Activated gamma-delta T cell treated with anti-CD3 and anti-CD28 coated beads, Interleukin-2, amount 50 U/mL, for 16 hours (primary cell): ENCODE results near the gene AHI1.

Experiments used
- DNase-seq: peaks from one replicate; pipeline ENCODE4 v3.0.0-alpha.2; 2020; ENCODE audit warnings: low read depth

The AHI1 gene

DNA sequence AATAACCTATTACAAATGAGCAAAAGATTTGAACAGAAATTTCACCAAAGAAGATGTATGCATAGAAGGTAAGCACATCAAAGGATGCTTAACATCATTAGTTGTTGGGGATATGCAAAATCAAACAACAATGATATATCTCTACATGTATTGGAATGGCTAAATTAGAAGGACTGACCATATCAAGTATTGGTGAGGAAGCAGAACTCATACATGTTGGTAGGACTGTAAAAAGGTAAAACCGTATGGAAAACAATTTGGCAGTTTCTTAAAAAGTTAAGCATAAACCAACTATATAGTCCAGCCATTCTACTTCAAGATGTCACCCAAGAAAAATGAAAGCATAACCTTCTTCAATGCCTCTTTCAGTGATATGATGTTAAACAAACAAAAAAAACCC, 202.5 kb downstream of the AHI1 start:
- DNase-seq = no peak

DNA sequence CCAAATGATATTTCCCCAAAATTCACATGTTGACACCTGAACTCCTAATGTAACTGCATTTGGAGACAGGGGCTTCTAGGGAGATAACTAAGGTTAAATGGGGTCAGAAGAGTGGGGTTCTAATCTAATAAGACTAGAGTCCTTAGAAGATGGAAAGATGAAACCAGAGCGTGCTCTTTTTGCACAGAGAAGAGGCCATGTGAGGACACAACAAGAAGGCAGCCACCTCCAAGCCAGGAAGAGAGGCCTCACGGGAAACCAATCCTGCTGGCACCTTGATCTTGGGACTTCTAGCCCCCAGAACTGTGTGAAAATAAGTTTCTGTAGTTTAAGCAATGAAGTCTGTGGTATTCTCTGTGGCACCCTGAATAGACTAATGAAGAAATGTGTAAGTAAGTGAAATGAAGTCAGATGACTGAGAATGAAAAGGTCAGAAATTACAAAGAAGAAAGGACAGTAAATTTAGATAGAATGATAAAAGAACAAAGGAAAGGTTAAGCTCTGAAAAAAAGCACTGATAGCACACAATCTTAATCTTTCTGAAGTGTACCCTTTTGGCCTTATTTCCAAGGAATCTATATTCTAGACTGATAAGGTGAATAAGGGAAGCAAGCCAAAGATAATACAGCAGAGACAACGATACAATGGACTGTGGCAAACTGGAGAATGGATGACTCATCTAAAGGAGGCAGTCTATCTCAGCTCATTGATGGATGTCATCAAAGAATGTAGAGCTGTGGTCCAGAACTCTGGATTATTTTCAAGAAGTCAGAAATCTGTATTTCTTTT, 206.1 kb downstream of the AHI1 start:
- DNase-seq = no peak

DNA sequence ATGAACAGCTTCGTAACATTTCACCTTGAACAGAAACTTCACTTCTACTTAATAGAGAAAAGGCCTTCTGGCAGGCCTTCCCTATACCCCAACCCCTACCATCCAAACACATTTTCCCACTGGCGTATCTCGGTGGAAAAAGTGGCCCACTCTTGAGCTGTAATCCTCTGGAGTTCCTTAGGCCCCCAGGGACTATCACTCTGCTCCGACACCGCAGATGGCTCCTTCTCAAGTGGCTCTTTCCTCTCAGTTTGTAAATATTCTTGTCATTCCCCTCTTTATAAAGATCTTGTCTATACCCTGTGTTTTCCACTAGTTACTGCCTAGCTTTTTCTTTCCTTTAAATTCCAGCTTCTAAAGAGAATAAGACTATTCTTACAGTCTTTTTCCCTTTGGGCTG, 207.7 kb downstream of the AHI1 start:
- no peak for DNase-seq

DNA sequence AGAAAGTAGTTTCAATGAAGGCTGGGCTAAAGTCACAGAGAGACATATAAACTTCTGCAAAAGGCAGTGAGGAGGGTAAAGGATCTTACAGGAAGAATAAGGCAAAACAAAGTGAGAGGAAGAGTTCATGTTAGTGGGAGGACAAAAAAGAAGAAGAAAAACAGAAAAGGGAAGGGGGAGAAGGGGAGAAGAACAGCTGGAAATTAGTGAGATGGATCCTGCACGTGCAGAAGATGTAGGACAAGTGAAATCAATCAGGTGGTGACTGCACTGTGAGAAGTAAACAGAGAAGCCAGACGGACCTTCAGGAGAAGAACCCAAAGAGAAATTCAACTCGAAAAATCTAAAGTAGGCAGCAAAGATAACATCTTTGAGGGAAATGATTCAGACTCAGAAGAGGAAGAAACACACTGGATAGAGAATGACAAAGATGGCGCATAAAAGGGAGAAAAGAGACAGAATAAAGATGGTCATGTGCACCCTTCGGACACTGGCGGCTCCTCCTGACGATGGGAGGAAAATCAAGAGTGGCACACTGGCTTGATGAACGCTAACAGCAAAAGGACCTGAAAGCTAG, 210.5 kb downstream of the AHI1 start:
- DNase-seq = no peak

DNA sequence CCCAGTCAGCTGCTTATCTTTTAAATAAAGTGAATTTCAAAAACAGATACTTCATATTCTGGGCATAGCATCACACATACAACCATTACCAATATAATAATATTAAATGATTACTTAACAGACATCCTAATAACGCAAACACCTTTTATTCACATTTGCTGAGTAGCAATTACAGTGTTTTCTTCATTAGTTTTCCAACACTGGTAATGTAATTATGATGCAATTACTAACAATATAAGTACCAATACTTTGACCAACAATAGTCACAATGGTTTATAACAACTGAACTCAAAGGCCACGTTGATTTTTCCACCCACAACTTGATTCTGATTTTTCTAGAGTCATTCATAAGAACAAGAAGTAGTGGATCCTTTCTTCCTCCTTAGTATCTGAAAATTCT, 212.4 kb downstream of the AHI1 start:
- DNase-seq = no peak

DNA sequence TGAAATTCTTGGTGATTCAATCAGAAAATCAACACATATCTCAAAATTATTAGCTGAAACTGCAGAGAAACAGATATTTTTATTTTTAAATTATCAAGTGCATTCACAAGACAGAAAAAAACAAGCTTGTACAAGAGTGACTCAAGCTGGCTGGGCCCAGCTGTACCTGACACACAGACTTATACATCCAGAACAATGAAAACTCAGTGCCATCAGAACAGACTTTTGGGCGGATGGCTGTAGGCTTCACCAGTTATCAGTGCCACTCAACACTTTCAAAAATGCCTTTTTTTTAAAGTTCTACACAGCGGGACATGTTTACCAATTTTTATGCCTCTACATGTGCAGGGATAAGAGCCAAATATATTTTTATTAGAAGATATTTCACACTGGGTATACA, 213.6 kb downstream of the AHI1 start:
- no peak for DNase-seq

DNA sequence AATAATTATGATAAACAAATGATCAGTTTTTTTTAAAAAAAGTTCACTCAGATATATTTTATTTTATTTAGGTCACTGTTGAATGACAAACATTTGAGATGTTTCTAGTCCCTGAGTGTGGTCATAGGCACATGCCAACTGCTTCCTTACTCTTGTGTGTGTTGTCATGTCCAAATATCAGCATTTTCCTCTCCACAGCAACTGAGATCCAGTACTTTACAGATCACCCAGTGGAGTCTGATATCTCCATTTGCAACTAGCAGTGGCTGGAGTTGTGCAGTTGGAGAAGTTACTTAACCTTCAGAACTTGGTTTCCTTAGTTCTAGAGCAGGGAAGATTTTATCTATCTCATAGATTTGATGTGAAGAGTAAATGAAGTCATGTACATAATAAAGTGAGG, 215.1 kb downstream of the AHI1 start:
- DNase-seq = no peak

DNA sequence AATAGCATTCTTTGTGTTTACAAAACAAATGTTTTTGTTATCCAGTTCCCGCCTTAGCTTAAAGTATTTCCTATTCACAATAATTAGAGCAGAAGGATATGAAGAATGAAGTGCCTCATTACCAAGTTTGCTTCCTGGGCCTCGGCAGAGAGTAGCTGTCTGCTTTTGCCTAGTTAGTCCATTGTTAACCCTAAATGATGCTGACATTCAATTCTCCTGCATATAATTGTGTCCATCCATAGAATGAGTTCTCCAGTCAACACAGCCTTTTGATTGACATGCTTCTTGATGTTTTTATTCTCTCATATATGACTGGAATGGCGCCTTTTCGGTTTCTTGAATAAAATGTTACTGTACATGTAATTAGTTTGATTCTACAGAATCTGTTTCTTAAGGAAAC, 215.6 kb downstream of the AHI1 start:
- no peak for DNase-seq

DNA sequence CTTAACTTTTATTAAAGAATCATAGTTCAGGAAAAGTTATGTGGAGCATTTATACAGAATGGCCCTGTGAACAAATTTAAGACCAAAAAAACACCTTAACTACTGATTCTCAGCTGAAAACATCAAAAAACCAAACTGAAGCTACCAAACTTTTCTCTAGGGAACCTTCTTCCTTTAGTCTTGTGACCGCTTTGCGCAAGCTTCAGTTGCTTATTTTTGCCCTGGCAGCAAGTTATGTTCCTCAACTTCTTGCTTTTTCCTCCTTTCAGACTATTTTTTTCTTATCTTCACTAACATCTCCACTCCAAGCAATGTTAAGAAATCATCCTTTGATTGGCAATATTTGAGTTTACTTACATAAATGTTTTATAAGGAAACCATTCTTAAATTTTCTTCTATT, 216.3 kb downstream of the AHI1 start:
- DNase-seq = no peak

DNA sequence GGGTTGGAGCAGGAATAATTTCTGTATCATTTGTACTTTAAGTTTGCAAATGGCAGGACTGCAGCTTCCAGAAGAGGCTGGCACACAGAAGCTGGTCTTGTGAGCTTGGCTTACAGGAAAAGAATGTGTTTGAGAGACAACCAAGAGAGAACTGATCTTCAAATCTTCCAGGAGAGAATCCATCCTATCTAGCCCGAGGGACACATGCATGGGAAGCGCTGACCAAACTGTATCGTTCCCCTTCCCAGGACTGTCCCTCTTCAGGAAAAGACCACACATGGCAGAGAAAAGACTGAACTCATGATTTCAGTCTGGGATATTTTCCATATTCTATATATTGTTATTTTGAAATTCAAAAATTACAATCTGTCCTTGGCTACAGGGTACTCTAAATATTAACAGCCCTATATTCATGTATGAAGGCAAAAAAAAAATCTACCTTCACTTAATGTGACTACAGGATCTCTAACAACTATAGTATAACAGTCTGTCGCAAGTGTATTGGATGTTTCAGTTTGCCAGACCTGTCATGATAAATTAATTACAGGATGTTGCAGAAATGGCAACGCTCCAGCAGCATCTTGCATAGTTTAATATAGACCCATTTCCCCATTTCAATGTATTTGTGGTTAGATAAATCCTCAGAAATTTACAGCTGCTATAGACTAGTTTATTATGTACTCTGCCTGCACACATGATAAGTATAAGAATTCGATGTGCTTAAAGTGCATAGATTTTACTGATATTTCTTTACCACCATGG, 217.0 kb downstream of the AHI1 start:
- DNase-seq = no peak

DNA sequence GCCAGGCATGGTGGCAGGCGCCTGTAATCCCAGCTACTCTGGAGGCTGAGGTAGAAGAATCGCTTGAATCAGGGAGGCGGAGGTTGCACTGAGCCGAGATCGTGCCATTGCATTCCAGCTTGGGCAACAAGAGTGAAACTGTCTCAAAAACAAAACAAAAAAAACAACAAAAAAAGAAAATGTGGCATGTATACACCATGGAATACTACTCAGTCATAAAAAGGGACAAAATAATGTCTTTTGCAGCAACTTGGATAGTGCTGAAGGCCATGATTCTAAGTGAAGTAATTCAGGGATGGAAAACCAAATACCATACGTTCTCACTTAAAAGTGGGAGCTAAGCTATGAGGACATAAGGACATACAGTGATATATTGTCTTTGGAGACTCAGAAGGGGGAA, 220.1 kb downstream of the AHI1 start:
- no peak for DNase-seq

DNA sequence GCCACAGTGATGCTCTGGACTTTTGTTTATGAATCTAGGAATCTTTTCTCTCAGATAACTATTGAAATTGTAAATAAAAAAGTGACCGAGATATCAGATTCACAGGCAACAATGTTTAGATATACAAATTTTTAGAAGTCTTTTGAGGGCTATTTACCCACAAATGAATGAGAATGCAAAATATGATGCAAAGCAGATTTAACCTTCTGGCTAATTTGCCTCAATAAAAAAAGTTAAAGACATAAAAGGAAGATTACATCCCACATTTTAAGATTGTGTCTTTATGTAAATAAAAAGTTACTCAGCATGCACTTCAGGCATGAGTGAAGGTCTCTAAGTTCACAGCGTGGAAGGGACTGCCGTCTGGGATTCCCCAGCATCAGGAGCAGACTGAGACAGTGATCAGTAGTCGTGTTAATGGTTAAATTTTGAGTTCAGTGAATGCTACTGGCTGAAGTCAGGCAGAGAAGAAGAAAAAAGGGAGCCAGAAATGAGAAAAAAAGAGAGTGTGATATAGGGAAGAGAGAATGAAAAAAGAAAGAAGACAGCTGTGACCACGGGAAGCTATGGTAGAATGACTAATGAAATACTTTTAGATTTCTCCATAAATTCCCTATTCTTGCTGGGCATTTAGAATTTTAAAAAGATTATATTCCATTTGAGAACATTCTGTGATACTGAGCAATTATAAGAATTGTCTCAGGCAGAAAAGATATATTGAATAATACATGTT, 222.8 kb downstream of the AHI1 start:
- DNase-seq = no peak

DNA sequence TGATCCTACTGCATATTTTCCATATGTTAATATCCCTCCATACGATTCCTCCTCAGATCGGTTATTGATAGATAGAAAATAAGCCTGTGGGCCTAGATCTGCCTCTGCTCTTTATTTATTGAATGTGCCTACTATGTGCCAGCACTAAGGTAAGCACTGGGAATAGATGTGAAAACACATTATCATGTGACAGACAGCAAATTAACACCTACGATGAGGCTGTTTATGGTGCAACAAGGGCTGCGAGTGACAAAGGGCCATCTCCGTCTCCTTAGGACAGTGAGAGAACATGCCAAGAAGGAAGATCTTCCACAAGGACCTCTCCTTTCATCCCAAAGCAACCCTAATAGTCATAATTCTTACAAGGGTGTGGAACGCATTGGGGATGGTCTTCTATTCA, 225.9 kb downstream of the AHI1 start:
- DNase-seq = no peak

DNA sequence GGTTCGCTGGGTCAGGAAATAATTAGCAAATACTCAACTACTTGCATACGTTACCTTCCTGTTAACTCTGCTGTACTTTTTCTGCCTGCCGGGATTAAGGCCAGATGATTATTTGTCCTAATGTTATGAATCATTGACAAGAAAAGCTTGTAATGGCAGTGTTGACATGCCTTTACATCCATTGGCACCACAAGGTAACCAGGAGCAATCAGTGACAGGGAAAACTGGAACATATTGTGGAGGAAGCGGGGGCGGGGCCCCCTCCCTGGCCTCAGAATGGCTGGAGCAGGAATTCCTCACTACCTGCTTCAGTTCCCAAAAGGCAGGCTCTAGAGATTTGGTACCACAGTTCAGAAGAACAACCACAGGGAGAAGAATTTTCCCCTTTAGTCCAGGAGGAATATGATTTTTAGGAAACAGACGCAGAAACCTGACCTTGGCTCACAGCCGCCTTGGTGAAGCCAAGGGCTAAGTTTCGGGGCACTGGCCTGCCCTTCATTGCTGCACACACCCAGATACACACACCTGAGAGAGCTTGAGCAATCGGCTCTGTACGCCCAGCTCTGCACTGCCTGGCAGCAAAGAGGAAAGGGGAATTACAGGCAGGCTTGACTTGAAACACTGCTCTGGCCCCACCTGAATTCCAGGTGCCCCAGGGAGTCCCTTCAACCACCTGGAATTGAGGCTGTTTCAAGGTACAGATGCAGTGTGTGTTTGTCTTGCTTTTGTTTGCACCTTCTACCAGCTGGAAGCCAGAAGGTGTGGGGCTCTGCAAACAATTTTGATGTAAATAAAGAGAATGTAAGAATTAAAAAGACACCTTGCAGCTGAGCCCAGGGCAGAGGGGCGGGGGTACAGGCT, 226.6 kb downstream of the AHI1 start:
- no peak for DNase-seq

DNA sequence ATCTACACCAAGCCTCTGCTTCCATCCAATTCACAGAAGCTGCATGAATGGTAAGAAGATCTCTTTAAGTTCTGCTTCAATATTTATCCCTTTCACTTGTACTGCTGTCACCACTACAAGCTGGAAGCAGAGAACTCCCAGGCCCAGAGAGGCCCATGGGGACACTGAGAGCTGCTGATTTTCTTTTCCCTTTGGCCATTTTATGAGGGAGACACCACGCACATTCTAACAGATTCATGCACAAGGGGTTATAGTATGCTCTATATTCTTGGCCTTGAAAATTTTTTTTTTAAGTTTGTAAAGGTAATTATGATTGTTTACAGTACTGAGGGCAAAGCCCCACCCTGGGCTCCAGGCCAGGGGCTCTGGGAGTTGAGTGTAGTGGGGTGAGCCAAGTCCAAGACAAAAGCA, 228.1 kb downstream of the AHI1 start:
- DNase-seq = no peak

DNA sequence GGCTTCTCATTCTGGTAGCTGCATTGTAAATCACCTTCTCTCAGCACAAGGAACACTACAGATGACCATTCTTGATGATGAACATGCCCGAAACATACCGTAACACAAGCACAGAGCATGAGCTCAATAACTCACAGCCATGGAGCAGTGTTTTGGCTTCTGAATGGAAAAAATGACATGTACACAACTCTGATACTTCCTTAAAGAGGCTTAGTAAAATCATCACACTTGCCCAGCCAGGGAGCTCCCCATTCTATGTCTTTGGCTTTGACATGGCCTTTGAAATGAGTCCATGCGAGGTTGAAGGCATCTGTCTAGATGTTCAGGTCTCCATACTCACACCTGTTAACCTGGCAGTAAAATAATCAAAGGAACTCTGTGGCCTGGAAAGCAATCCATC, 228.8 kb downstream of the AHI1 start:
- no peak for DNase-seq

DNA sequence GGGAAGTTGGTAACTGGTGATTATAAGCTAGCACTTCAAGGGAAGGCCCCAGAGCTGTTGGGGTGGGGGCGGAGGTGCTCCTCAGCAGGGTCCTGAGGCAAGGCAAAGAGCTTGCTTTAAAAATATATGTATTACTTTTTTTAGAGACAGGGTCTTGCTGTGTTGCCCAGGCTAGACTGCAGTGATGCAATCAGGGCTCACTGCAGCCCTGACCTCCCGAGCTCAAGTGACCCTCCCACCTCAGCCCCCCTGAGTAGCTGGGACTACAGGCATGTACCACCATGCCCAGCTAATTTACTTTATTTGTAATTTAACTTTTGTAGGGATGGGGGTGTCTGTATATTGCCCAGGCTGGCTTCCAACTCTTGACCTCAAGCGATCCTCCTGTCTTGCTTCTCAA, 229.3 kb downstream of the AHI1 start:
- DNase-seq = no peak

DNA sequence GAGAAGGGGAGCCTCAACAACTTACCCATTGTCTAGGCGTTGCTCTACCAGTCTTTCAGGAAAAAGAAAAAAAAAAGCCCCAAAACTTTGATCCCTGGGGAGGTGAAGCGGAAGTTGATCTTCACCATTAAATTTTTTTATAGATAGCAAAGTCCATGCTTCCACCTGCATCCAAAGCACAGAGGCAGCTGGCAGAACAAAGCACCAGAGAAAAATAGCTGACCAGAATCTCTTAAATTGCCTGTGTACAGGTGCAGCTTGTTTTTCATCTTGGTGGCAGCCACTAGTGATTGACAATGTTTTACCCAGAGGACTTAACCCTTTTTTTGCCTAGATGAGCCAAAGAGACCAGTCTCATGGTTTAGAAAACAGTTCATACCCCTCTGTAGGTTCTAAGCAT, 230.5 kb downstream of the AHI1 start:
- DNase-seq = no peak

DNA sequence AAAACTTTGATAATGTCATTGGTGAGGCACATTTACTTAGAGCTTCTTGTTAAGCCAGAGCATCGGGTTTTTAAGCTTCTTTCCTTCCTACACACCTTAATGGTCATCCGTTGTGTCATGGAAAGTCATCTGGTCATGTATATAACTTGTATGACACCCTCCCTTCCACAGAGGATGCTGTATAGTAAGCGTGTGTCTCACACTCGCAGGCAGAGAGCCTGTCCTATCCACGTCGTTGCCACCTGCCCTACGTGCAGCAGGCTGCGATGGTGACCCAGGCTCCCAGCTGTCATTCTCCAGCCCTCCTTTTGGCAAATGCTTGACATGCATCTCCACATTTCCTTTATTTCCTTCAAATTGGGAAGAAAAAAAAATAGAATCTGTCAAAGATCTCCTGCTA, 230.9 kb downstream of the AHI1 start:
- no peak for DNase-seq

DNA sequence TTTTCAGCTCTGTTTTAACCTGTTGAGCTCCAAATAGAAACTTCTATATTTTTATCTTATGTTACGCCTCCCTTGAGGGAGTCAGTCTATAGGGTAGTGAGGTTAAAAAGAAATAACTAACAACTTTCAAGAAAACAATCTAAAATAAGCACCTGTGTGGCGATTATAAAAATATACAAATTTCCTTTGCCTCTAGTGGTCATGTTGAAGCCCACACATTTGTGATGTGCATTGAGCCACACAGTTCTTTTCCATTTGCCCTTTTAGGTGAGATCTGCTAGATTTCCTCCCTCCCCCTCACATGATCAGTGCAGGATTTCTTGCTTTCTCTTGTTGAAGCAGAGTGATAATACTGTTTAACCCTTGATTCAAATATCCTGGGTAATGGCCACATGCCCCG, 232.3 kb downstream of the AHI1 start:
- no peak for DNase-seq

DNA sequence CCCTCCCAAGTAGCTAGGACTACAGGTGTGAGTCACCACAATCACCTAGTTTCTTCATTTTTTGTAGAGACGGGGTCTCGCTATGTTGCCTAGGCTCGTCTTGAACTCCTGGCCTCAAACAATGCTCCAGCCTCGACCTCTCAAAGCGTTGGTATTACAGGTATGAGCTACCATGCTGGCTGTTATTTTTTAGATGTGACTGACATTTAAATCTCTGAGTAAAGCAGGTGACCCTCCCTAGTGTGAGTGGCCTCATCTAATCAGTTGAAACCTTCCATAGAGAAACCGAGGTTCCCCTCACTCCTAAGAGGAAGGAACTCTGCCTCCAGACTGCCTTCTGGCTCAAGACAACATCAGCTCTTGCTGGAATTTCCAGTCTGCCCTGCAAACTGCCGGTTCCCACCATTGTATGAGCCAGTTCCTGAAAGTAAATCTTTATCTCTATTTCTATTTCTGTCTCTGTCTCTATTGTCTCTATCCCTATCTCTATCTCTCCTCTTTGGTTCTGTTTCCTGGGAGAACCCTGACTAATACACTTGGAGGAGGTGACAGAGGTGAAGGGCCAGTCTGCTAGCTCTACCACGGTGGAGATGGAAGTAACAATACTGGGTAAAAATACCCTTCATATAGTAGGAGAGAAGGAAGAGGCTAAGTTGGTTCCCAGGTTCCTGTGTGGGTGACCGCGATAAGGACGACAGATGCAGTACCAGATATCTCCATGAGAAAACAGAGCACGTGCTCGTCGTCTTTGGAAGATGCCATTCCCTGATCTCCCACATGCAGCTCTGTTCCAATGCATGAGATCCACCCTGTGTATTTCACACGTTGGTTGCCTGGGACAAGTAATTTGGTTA, 235.4 kb downstream of the AHI1 start:
- DNase-seq = no peak
